Tibial artery (tissue), 4 donors: ENCODE data around the gene IL20.

ENCODE experiments used
- DNase-seq, 2 donors: peaks; one replicate each; pipeline ENCODE4 v3.0.0-alpha.2; 2019
- H3K27ac ChIP-seq, 2 donors: fragments of 200-600 bp; sonication (generic) in 1 of 2; 1 replicate in 1 of 2; 2 replicates in 1 of 2; pipeline ENCODE4 v1.5.1; 2018 to 2019; ENCODE audit warnings: mild to moderate bottlenecking in 1 of 2
- H3K27me3 ChIP-seq, 2 donors: fragments of 200-600 bp; sonication (generic) in 1 of 2; one replicate each; pipeline versions ENCODE4 v1.5.1 to v1.6.0; 2016 to 2019
- H3K36me3 ChIP-seq, 3 donors: fragments of 200-600 bp; sonication (generic) in 2 of 3; one replicate each; pipeline ENCODE4 v1.5.1; 2016 to 2019; ENCODE audit warnings: mild to moderate bottlenecking in 2 of 3
- H3K4me1 ChIP-seq, 4 donors: fragments of 200-600 bp; sonication (generic) in 2 of 4; 1 replicate in 3 of 4; 2 replicates in 1 of 4; pipeline ENCODE4 v1.5.1; 2016 to 2019
- H3K4me3 ChIP-seq, 2 donors: fragments of 200-600 bp; sonication (generic) in 1 of 2; 1 replicate in 1 of 2; 2 replicates in 1 of 2; pipeline ENCODE4 v1.5.1; 2018 to 2019; ENCODE audit warnings: mild to moderate bottlenecking in 2 of 2
- H3K9me3 ChIP-seq, 3 donors: fragments of 200-600 bp; sonication (generic) in 1 of 3; one replicate each; pipeline ENCODE4 v1.5.1; 2016 to 2019
- intact Hi-C: fragments of 100-400 bp; cut with DNase I; formaldehyde crosslinking; loops from one replicate; pipeline ENCODE4 v1.15.0; 2023; ENCODE audit warnings: low total_unique reads
- TF ChIP-seq, protein P1 (sequence below), 2 experiments: fragments of 200-600 bp in 1 of 2; fragments of 450-650 bp in 1 of 2; IDR thresholded peaks; one replicate each; pipeline ENCODE4 v1.5.1; 2017 to 2019; ENCODE audit warnings: antibody characterized with exemption in 2 of 2, mild to moderate bottlenecking in 1 of 2, moderate library complexity in 1 of 2

The IL20 gene

DNA sequence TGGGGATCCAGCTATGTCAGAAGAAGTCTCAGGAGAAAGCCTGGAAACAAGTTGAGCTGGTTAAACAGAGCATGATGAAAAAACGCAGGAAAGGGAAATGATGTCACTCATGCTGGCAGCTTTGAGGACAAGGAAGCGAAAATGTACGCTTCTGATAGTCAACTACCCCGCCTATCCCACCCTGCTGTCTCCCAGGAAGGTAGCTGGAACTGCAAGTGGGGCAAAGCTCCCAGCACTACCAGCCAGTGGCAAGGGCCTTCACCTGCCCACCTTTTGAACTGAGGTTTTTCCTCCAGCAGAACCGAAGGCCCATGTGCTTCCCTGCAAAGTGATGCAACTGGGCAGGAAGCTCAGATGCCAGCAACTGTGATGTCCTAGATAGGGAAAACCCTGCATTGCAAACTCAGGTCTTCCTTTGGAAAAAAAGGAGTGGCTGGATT is 6.3 kb upstream of the IL20 start:
- Histone ChIP-seq H3K4me1 (no peaks in the 10 kb centered on the region), H3K27me3 (peaks cover 0 to 5% of the 10 kb centered on the region in 2 donors), H3K9me3 (no peaks in the 10 kb centered on the region), H3K36me3 (no peaks in the 10 kb centered on the region), H3K27ac (no peak overlapping the region), H3K4me3 (no peak overlapping the region)
- TF ChIP-seq, protein P1, sequence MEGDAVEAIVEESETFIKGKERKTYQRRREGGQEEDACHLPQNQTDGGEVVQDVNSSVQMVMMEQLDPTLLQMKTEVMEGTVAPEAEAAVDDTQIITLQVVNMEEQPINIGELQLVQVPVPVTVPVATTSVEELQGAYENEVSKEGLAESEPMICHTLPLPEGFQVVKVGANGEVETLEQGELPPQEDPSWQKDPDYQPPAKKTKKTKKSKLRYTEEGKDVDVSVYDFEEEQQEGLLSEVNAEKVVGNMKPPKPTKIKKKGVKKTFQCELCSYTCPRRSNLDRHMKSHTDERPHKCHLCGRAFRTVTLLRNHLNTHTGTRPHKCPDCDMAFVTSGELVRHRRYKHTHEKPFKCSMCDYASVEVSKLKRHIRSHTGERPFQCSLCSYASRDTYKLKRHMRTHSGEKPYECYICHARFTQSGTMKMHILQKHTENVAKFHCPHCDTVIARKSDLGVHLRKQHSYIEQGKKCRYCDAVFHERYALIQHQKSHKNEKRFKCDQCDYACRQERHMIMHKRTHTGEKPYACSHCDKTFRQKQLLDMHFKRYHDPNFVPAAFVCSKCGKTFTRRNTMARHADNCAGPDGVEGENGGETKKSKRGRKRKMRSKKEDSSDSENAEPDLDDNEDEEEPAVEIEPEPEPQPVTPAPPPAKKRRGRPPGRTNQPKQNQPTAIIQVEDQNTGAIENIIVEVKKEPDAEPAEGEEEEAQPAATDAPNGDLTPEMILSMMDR (IDR thresholded peaks at IDR 0.05): no peak
- intact Hi-C loops: no loop called here
- no peak for DNase-seq

DNA sequence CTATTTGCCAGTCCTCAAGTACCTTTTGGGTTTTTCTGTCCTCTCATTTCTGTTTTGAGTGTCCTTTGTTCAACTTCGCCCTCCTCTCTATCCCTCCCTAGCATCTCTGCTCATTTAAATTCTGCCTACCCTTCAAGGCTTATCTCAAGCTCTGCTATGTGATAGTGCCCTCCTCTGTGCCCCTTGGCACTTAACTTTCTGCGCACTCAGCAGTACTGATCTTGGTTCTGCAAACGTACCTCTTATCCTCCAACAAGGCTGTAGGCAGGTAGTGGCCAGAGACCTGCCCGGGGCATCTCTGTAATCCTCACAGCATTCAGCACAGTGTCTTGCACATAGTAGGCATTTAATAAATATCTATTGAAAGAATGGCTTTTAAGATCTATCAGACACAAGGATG is 5.3 kb upstream of the IL20 start:
- TF ChIP-seq, protein P1 (IDR thresholded peaks at IDR 0.05): no peak
- no peak for DNase-seq
- H3K27ac ChIP-seq: no peak overlapping the region
- H3K9me3 ChIP-seq: no peaks in the 10 kb centered on the region
- H3K36me3 ChIP-seq: no peaks in the 10 kb centered on the region
- intact Hi-C loops: no loop called here
- H3K4me3 ChIP-seq: no peak overlapping the region
- peaks cover 0 to 5% of the 10 kb centered on the region in 2 donors for H3K27me3 ChIP-seq
- H3K4me1 ChIP-seq: no peaks in the 10 kb centered on the region

DNA sequence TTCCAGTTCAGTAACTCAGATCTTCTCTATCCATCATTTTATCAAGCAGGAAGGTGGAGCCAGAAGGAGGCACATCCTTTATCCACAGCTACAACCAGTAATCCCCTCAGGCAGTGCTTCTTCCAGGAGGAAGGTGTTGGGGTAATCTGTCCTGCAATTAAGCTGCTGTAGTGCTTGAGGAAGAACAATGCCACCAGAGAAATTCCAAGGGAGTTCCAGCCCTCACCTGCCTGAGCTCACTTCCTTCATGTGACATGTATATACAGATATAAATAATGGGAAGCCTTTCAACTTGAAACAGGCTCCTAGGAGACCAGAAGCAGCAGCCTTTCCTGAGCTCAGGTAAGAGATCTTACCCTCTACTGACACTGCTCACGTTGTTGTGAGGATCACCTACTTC is 2.2 kb upstream of the IL20 start:
- Histone ChIP-seq H3K4me3 (no peak overlapping the region), H3K36me3 (no peaks in the 10 kb centered on the region), H3K27ac (no peak overlapping the region), H3K27me3 (peaks cover 0 to 5% of the 10 kb centered on the region in 2 donors), H3K9me3 (no peaks in the 10 kb centered on the region), H3K4me1 (no peaks in the 10 kb centered on the region)
- intact Hi-C loops: no loop called here
- TF ChIP-seq, protein P1 (IDR thresholded peaks at IDR 0.05): no peak
- DNase-seq: no peak

DNA sequence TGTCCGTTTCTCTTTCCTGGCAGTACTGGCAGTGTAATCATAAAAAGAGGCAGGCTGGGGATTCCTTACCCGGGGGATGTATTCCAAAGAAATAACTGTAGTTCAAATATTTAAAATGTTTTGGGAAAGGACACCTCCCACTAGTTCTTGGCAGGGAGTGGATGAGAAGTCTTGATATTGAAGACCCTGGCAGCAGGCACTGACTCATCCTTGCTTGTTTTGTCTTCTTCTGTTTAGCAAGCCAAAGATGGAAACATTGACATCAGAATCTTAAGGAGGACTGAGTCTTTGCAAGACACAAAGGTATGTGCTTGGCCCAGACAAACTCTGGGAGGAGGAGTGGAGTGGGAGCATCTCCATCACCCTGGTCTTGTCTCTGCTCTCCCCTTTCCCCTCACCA is 639 bp downstream of the IL20 start:
- Histone ChIP-seq H3K4me1 (no peaks in the 10 kb centered on the region), H3K4me3 (no peak overlapping the region), H3K36me3 (no peaks in the 10 kb centered on the region), H3K27ac (no peak overlapping the region), H3K27me3 (peaks cover 0 to 4% of the 10 kb centered on the region in 2 donors), H3K9me3 (no peaks in the 10 kb centered on the region)
- TF ChIP-seq, protein P1 (IDR thresholded peaks at IDR 0.05): no peak
- intact Hi-C loops: no loop called here
- DNase-seq: no peak

DNA sequence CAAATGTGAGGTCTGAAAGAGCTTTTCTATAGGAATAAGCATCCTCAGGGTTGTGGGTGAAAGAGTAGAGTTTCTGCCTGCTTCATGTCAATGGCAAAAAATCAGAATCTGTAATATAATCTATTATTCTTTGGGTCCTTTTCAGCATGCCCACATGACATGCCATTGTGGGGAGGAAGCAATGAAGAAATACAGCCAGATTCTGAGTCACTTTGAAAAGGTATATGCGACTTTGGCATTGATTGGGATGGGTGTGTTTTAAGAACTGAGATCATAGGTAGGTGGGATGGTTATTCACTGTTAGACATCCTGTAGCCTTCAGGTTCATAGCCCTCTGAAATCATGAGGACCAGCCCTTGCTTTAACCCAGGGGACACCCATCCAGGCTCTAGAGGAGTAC is 1.8 kb downstream of the IL20 start:
- TF ChIP-seq, protein P1 (IDR thresholded peaks at IDR 0.05): no peak
- H3K27me3 ChIP-seq: no peaks in the 10 kb centered on the region
- H3K36me3 ChIP-seq: no peaks in the 10 kb centered on the region
- intact Hi-C loops: no loop called here
- DNase-seq: no peak
- no peaks in the 10 kb centered on the region for H3K4me1 ChIP-seq
- H3K27ac ChIP-seq: no peak overlapping the region
- H3K4me3 ChIP-seq: no peak overlapping the region
- H3K9me3 ChIP-seq: no peaks in the 10 kb centered on the region

GRCh38 chr1:206867716-206868115 is 2.3 kb downstream of the IL20 start:
- H3K36me3 ChIP-seq: no peaks in the 10 kb centered on the region
- DNase-seq: no peak
- intact Hi-C loops: no loop called here
- H3K27ac ChIP-seq: no peak overlapping the region
- TF ChIP-seq, protein P1 (IDR thresholded peaks at IDR 0.05): no peak
- no peak overlapping the region for H3K4me3 ChIP-seq
- no peaks in the 10 kb centered on the region for H3K27me3 ChIP-seq
- H3K4me1 ChIP-seq: no peaks in the 10 kb centered on the region
- H3K9me3 ChIP-seq: no peaks in the 10 kb centered on the region
